Lung (tissue), 12 donors: ENCODE measurements around the gene SHLD2. TPM values are rescaled to one million over a fixed set of nuclear protein-coding genes. Genes with fewer than 3 reads are reported as not detected.

ENCODE experiments used
- ATAC-seq: fragments of 200-7000 bp; cut with Tn5 transposase; one replicate; pipeline ENCODE4 v1.9.1; 2020; ENCODE audit warnings: moderate number of reproducible peaks; ENCODE audit not compliant: insufficient read depth, low FRiP score
- DNase-seq, 3 donors: peaks; one replicate each; pipeline ENCODE4 v3.0.0-alpha.2; 2013 to 2017
- H3K27ac ChIP-seq, 2 donors: one replicate each; pipeline ENCODE4 v1.5.1; 2013; ENCODE audit warnings: mild to moderate bottlenecking in 2 of 2, moderate library complexity in 2 of 2, control low read depth in 1 of 2, inconsistent platforms in 1 of 2, low read depth in 1 of 2, low read length in 1 of 2
- H3K27me3 ChIP-seq, 3 donors: one replicate each; pipeline ENCODE4 v1.5.1; 2013; ENCODE audit warnings: low read length in 2 of 3; ENCODE audit not compliant: control insufficient read depth in 3 of 3, insufficient read depth in 3 of 3
- H3K36me3 ChIP-seq, 4 donors: one replicate each; pipeline ENCODE4 v1.5.1; 2013; ENCODE audit warnings: low read length in 4 of 4, mild to moderate bottlenecking in 1 of 4, moderate library complexity in 1 of 4; ENCODE audit not compliant: control insufficient read depth in 4 of 4, insufficient read depth in 4 of 4
- H3K4me1 ChIP-seq, 5 donors: one replicate each; pipeline ENCODE4 v1.5.1; 2013; ENCODE audit warnings: low read length in 5 of 5, mild to moderate bottlenecking in 2 of 5, moderate library complexity in 1 of 5; ENCODE audit not compliant: control insufficient read depth in 5 of 5, insufficient read depth in 5 of 5
- H3K4me3 ChIP-seq: one replicate; pipeline ENCODE4 v1.5.1; 2013; ENCODE audit warnings: mild to moderate bottlenecking, control low read depth, moderate library complexity
- H3K9ac ChIP-seq, 2 donors: one replicate each; pipeline ENCODE4 v1.5.1; 2013; ENCODE audit warnings: low read length in 2 of 2, control low read depth in 1 of 2; ENCODE audit not compliant: insufficient read depth in 1 of 2
- H3K9me3 ChIP-seq, 4 donors: one replicate each; pipeline ENCODE4 v1.5.1; 2013; ENCODE audit warnings: low read length in 3 of 4, mild to moderate bottlenecking in 1 of 4, moderate library complexity in 1 of 4; ENCODE audit not compliant: control insufficient read depth in 4 of 4, insufficient read depth in 3 of 4
- WGBS, 2 donors: extraction: QIAGEN DNeasy Blood & Tissue Kit; methylation state at CpG; one replicate each; pipeline ENCODE4 v1.1.7; 2013; 5-methylcytosine and 5-hydroxymethylcytosine counted together
- polyA plus RNA-seq, 2 donors: library from polyadenylated mRNA; stranded (reverse); fragments of 200-250 nt; gene quantifications; one replicate each; pipeline ENCODE4 v1.2.1, GENCODE V29; 2013
- total RNA-seq, 2 donors: library from RNA; depleted of rRNA in 1 of 2; stranded (reverse); fragments of >200 nt in 1 of 2; gene quantifications; one replicate each; pipeline ENCODE4 v1.2.1, GENCODE V29; 2014 to 2021
- TF ChIP-seq, protein P1 (sequence below): IDR thresholded peaks from 2 replicates; pipeline ENCODE4 v1.5.1; 2012; ENCODE audit warnings: mild to moderate bottlenecking; ENCODE audit errors: control extremely low read depth, extremely low read depth
- donor health status: control.
- donor health status: control.
- donor health status: Bipolar disorder and iron deficiency.
- donor health status: healthy.
- donor health status: DM: yes; HTN: yes; CAD: no.

Gene SHLD2
- total and polyA plus RNA-seq, 4 donors = 12.8 to 34.5 (median 21.1) TPM

DNA sequence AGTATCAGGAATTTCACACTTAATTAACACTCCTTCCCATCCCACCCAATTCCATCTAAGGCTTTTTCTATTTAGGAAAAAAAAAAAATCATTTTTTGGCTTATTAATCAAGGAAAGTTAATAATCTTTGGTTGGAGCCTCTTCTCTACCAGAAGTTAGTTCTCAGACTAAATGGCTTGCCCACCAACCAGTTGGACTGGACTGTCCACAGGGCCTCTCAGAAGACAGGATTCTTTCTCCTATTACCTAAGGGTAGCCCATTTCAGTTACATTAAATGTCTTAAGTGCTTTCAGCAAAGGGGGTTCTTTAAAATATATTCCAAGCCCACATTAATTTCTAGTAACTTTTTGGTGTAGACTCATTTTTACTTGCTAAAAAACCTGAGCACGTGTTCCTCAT, 35.6 kb upstream of the SHLD2 start:
- DNase-seq (no peak), ATAC-seq (no peak)
- TF ChIP-seq, protein P1, sequence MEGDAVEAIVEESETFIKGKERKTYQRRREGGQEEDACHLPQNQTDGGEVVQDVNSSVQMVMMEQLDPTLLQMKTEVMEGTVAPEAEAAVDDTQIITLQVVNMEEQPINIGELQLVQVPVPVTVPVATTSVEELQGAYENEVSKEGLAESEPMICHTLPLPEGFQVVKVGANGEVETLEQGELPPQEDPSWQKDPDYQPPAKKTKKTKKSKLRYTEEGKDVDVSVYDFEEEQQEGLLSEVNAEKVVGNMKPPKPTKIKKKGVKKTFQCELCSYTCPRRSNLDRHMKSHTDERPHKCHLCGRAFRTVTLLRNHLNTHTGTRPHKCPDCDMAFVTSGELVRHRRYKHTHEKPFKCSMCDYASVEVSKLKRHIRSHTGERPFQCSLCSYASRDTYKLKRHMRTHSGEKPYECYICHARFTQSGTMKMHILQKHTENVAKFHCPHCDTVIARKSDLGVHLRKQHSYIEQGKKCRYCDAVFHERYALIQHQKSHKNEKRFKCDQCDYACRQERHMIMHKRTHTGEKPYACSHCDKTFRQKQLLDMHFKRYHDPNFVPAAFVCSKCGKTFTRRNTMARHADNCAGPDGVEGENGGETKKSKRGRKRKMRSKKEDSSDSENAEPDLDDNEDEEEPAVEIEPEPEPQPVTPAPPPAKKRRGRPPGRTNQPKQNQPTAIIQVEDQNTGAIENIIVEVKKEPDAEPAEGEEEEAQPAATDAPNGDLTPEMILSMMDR = no peak
- Histone ChIP-seq H3K4me1 (peaks cover 0 to 12% (median 2%) of the 10 kb centered on the region in 5 donors), H3K9ac (no peak overlapping the region), H3K36me3 (peaks cover 19 to 34% (median 27%) of the 10 kb centered on the region in 4 donors), H3K9me3 (no peaks in the 10 kb centered on the region), H3K4me3 (no peak overlapping the region), H3K27ac (no peak overlapping the region), H3K27me3 (no peaks in the 10 kb centered on the region)
- WGBS, 2 donors = 87 to 98% methylated on average over 1 of the region's 1 CpG

DNA sequence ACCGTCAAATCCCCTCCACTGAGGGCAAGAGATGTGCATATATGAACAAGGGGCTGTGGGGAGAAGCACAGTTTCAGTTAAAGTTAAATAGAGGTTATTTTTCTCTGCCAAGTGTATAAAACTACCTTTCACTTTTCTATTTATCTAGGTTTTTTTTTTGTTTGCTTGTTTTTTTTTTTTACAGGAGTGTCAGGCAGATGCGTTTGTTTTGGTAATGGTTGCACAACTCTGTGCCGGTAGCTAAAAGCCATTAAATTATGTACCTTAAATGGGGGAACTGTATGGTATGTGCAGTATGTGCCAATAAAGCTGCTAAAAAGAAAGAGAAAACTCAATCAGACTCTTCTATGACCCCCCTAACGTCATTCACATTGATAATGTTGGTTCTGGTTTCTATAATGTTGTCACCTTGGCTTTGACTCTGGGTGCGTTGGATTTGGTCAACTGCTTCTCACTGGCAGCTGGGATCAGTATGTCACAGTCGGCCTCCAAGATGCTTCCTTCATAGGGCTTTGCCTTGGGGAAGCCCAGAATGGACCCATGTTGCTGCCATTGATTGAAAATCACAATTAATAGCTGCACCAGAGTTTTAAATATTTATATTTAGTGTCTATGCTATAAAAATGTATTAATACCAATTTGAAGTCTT, 34.6 kb upstream of the SHLD2 start:
- no peak for ATAC-seq
- no peak overlapping the region for H3K27ac ChIP-seq
- peaks cover 0 to 2% (median 0%) of the 10 kb centered on the region in 5 donors for H3K4me1 ChIP-seq
- 87% methylated on average over 6 of the region's 6 CpGs for WGBS, 2 donors
- no peaks in the 10 kb centered on the region for H3K27me3 ChIP-seq
- no peak overlapping the region for H3K9ac ChIP-seq
- H3K9me3 ChIP-seq = no peaks in the 10 kb centered on the region
- TF ChIP-seq, protein P1 = no peak
- DNase-seq = no peak
- H3K36me3 ChIP-seq = peaks cover 15 to 34% (median 25%) of the 10 kb centered on the region in 4 donors
- H3K4me3 ChIP-seq = no peak overlapping the region

DNA sequence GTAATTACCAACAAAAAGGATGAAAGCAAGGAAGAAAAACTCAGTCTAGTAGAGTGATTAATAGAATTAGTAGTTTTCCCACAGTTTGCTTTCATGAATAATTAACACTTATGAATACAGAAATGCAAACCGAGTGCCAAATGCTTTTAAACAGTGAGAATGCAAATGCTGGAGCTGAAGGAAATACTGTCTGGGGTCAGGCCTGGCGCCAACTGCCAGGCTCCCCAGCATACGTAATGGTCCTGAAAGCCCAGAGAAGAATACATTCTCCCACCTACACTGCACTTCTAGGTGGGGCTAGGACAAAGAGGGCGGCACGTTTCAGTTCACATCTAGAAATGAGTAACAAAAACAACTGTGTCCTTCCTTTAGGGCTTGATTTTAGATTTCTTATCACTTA, 30.4 kb upstream of the SHLD2 start:
- TF ChIP-seq, protein P1 = no peak
- DNase-seq (no peak), ATAC-seq (no peak)
- Histone ChIP-seq H3K4me3 (no peak overlapping the region), H3K27me3 (no peaks in the 10 kb centered on the region), H3K36me3 (peaks cover 16 to 47% (median 32%) of the 10 kb centered on the region in 4 donors), H3K9me3 (no peaks in the 10 kb centered on the region), H3K9ac (no peak overlapping the region), H3K27ac (no peak overlapping the region), H3K4me1 (no peaks in the 10 kb centered on the region)
- whole genome bisulfite sequencing, 2 donors = 80 to 90% methylated on average over 5 of the region's 5 CpGs

DNA sequence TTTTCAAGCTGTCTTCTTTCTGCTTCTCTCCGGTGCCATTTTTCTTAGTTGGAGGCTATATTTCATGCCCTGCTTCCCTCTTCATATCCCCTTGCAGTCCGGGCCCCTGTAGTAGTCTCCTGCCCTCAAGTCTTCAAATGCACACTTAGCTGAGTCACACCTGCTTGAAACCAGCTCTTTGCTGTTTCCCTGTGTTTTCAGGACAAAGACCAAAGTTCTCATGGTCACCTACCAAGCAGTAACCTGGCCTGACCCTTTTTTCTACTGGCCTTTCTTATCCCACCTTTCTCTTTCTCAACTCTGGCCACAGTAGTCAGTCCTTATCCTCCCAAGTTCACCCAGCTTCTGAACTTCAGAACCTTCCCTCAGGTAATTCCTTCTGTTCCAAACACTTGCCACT, 28.8 kb upstream of the SHLD2 start:
- Histone ChIP-seq H3K4me3 (no peak overlapping the region), H3K4me1 (no peaks in the 10 kb centered on the region), H3K9ac (no peak overlapping the region), H3K27ac (no peak overlapping the region), H3K36me3 (peaks cover 13 to 42% (median 29%) of the 10 kb centered on the region in 4 donors), H3K9me3 (no peaks in the 10 kb centered on the region), H3K27me3 (no peaks in the 10 kb centered on the region)
- no peak for ATAC-seq
- TF ChIP-seq, protein P1 = no peak
- 93 to 98% methylated on average over 2 of the region's 2 CpGs for WGBS, 2 donors
- DNase-seq = no peak
